Upper lobe of right lung (tissue), 1 donor: ENCODE results near the gene GPD1L. TPM values are rescaled to one million over a fixed set of nuclear protein-coding genes. Genes with fewer than 3 reads are reported as not detected.
"Not testable (repeated sequence)": the region's sequence is repeated elsewhere in the genome, so short reads cannot be mapped to it uniquely, and the experiment has no call there.

Experiments
- ATAC-seq: fragments of 200-7000 bp; cut with Tn5 transposase; one replicate; pipeline ENCODE4 v1.9.1; 2020; ENCODE audit warnings: mild to moderate bottlenecking, moderate library complexity
- DNase-seq: peaks from one replicate; pipeline ENCODE4 v3.0.0-alpha.2; 2020
- H3K27ac ChIP-seq: fragments of 200-600 bp; one replicate; pipeline ENCODE4 v1.8.0; 2022
- H3K27me3 ChIP-seq: fragments of 200-600 bp; one replicate; pipeline ENCODE4 v1.8.0; 2022; ENCODE audit warnings: mild to moderate bottlenecking
- H3K36me3 ChIP-seq: fragments of 200-600 bp; one replicate; pipeline ENCODE4 v1.8.0; 2022
- H3K4me1 ChIP-seq: fragments of 200-600 bp; one replicate; pipeline ENCODE4 v1.8.0; 2022
- H3K4me3 ChIP-seq: fragments of 200-600 bp; one replicate; pipeline ENCODE4 v1.8.0; 2022; ENCODE audit warnings: mild to moderate bottlenecking
- H3K9me3 ChIP-seq: fragments of 200-600 bp; one replicate; pipeline ENCODE4 v1.8.0; 2022
- intact Hi-C: fragments of 100-400 bp; cut with DNase I; formaldehyde crosslinking; loops from one replicate; pipeline ENCODE4 v1.11.0; 2022
- total RNA-seq: library from RNA; stranded (reverse); fragmentation: NEBNext Ultra II Directional; extraction: Animal tissue kit (Norgen Biotek cat#: 25700); gene quantifications from one replicate; pipeline ENCODE4 v1.2.1, GENCODE V29; 2021
- TF ChIP-seq, protein P1 (sequence below): fragments of 200-600 bp; IDR thresholded peaks from one replicate; pipeline ENCODE4 v1.8.0; 2022; ENCODE audit warnings: antibody characterized with exemption
- donor health status: DM: no; HTN: yes; CAD: no; lungs with severe emphysema.

GPD1L gene
- total RNA-seq, 1 donor from 2014 or later, result 84.1 TPM

DNA sequence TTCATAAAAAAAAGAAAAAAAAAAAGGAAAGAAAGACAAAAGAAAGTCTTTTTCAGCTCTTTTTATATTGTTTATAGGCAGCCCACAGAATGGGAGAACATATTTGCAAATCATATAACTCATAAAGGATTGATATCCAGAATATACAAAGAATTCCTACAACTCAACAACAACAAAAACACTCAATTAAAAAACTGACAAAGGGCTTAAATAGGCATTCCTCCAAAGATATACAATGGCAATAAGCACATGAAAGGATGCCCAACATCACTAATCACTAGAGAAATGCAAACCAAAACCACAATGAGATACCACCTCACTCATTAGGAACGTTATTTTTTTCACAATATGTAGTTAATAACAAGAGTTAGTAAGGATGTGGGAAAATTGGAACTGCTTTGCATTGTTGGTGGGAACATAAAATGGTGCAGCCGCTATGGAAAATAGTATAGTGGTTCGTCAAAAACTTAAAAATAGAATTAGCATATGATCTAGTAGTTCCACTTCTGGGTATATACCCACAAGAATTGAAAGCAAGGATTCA lies 77.8 kb downstream of the GPD1L start:
- DNase-seq (no peak), ATAC-seq (no peak)
- Histone ChIP-seq H3K4me3 (no peak overlapping the region), H3K4me1 (no peaks in the 10 kb centered on the region), H3K27me3 (no peaks in the 10 kb centered on the region), H3K27ac (no peak overlapping the region), H3K9me3 (no peaks in the 10 kb centered on the region), H3K36me3 (no peaks in the 10 kb centered on the region)
- TF ChIP-seq, protein P1, sequence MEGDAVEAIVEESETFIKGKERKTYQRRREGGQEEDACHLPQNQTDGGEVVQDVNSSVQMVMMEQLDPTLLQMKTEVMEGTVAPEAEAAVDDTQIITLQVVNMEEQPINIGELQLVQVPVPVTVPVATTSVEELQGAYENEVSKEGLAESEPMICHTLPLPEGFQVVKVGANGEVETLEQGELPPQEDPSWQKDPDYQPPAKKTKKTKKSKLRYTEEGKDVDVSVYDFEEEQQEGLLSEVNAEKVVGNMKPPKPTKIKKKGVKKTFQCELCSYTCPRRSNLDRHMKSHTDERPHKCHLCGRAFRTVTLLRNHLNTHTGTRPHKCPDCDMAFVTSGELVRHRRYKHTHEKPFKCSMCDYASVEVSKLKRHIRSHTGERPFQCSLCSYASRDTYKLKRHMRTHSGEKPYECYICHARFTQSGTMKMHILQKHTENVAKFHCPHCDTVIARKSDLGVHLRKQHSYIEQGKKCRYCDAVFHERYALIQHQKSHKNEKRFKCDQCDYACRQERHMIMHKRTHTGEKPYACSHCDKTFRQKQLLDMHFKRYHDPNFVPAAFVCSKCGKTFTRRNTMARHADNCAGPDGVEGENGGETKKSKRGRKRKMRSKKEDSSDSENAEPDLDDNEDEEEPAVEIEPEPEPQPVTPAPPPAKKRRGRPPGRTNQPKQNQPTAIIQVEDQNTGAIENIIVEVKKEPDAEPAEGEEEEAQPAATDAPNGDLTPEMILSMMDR, result no peak
- intact Hi-C loops, result no loop called here

DNA sequence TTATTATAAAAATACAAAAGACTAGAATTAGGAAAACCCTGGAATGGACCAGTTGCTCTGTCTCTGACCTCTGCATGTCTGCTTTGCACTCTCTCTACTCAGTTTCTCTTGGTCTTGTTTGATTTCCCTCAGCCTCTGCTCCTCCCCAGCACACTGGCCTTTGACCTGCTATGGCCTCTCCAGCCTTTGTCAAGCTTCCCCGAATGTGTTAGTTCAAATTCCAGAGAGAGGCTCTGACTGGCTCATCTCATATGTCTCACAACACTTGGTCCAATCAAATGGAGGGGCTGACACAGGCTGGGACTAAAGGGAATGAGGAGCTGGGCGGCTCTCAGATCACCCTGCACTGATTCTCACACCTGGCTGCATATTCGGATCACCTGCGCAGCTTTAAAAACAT lies 79.7 kb downstream of the GPD1L start:
- no peak for ATAC-seq
- TF ChIP-seq, protein P1, result no peak
- Histone ChIP-seq H3K36me3 (no peaks in the 10 kb centered on the region), H3K27me3 (no peaks in the 10 kb centered on the region), H3K4me3 (no peak overlapping the region), H3K27ac (no peak overlapping the region), H3K9me3 (no peaks in the 10 kb centered on the region), H3K4me1 (no peaks in the 10 kb centered on the region)
- DNase-seq, result no peak
- intact Hi-C loops, result no loop called here

DNA sequence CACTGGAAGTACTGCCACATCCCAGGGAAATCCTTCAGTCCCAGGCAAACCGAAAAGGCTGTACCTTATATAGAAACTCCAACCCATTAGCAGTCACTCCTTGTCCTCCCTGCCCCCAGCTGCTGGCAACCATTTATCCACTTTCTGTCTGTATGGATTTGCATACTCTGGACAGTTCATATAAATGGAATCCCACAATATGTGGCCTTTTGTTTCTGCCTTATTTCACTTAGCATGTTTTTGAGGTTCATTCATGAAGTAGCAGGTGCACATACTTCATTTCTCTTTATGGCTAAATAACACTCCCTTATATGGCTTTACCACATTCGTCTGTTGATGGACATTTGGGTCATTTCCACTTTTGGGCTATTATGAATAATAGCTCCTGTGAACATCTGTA lies 80.5 kb downstream of the GPD1L start:
- H3K27me3 ChIP-seq, result no peaks in the 10 kb centered on the region
- no peak overlapping the region for H3K27ac ChIP-seq
- H3K9me3 ChIP-seq, result no peaks in the 10 kb centered on the region
- no peak overlapping the region for H3K4me3 ChIP-seq
- no peaks in the 10 kb centered on the region for H3K4me1 ChIP-seq
- no peak for ATAC-seq
- intact Hi-C loops, result no loop called here
- H3K36me3 ChIP-seq, result no peaks in the 10 kb centered on the region
- DNase-seq, result no peak
- TF ChIP-seq, protein P1, result no peak

DNA sequence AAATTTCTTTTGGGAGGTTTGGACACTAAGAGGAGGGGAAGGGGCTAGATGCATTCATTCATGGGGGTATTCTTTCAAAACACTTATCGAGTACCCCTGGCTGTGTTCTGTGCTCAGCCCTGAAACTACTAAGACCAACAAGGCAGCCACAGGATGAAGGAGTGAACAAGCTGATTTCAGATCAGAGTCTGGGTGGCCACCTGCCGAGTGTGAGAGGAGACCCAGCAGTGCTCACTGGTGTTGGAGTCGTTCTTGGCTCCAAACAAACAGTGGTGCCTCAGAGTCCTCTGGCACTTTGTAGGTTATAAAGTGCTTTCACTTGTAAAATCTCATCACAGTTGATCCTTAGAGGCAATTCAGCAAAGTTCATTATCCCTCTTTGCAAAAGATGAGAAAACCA lies 83.3 kb downstream of the GPD1L start:
- intact Hi-C loops, result no loop called here
- no peaks in the 10 kb centered on the region for H3K9me3 ChIP-seq

DNA sequence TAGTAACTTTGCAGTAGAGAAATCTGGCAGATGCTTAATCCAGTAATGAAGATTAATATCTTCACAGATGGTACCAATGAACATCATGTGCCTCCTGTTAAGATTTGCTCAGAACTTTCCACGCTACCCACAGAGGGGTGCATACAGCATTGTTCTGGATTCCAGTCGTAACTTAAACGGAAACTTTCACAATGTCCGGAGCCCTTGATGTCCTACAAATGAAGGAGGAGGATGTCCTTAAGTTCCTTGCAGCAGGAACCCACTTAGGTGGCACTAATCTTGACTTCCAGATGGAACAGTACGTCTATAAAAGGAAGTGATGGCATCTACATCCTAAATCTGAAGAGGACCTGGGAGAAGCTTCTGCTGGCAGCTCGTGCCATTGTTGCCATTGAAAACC lies 84.1 kb downstream of the GPD1L start:
- H3K4me1 ChIP-seq, H3K36me3 ChIP-seq, H3K27ac ChIP-seq, H3K4me3 ChIP-seq, H3K9me3 ChIP-seq, intact Hi-C loops, H3K27me3 ChIP-seq, DNase-seq, ATAC-seq: not testable (repeated sequence)

More for the DNA sequence above, 83.3 kb downstream of the GPD1L start:
- no peak overlapping the region for H3K4me3 ChIP-seq
- no peaks in the 10 kb centered on the region for H3K4me1 ChIP-seq
- no peak for DNase-seq
- TF ChIP-seq, protein P1, result no peak
- no peaks in the 10 kb centered on the region for H3K27me3 ChIP-seq
- H3K36me3 ChIP-seq, result no peaks in the 10 kb centered on the region
- no peak for ATAC-seq
- no peak overlapping the region for H3K27ac ChIP-seq

DNA sequence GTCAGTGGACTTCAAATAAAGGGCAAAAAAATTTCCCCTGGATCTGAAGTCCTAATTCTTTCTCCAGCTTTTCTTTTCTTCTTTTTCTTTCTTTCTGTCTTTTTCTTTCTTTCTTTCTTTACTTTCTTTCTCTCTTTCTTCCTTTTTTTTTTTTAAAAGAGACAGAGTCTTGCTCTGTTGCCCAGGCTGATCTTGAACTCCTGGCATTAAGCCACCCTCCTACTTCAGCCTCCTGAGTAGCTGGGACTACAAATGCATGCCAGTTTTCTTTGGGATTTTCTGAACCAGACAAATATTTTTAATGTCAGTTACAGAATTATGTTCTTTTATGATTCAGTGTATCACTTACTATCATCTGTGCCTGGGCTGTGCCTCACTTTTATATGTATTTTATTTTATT lies 86.7 kb downstream of the GPD1L start:
- DNase-seq (no peak), ATAC-seq (no peak)
- Histone ChIP-seq H3K9me3 (no peaks in the 10 kb centered on the region), H3K27ac (no peak overlapping the region), H3K4me3 (no peak overlapping the region), H3K4me1 (no peaks in the 10 kb centered on the region), H3K36me3 (no peaks in the 10 kb centered on the region), H3K27me3 (no peaks in the 10 kb centered on the region)
- TF ChIP-seq, protein P1, result no peak
- intact Hi-C loops, result no loop called here
